ENCODE data around the gene BARD1. TPM values are rescaled to one million over a fixed set of nuclear protein-coding genes. Genes with fewer than 3 reads are reported as not detected.

BARD1 gene
- total and polyA plus RNA-seq, 2 of the 13 experiments (the other 11 are each of a cell fraction or from before 2014, with no cell fraction given) = 5.3 to 30.4 TPM

DNA sequence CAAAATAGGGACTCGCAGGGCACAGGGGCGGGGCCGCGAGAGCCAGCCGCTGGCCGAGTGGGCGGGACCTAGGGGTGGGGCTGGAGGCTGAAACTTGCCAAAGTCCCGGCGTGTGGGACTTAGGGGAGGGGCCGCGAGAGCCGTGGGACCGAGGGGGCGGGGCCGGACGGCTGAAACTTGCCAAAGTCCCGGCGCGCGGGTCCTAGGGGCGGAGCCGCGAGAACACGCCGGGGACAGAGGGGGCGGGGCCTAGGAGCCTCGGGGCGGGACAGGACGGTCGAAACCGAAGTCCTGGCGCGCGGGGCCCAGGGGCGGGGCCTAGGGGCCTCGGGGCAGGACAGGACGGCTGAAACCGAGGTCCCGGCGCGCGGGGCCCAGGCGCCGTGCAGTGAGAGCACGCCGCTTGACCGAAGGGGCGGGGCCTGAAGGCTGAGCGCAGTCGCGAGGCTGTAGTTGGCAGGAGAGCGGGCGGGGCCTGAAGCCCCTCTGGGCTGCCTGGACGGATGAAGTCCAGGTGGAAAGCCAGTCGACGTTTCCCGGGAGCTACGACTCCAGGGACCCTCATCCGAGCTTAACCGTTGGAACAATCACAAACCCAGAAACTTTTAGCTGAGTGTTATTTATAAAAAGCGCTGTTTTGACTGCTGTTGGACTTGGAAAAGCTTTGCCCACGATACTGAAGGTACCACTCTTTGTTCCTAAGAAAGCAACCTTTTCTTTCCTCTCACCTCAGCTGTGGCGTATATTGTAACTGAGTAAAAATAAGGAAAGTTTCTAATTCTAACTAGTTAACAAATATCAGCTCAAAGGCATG, 475 bp upstream of the BARD1 start (continued):
- TF ChIP-seq, protein P1, sequence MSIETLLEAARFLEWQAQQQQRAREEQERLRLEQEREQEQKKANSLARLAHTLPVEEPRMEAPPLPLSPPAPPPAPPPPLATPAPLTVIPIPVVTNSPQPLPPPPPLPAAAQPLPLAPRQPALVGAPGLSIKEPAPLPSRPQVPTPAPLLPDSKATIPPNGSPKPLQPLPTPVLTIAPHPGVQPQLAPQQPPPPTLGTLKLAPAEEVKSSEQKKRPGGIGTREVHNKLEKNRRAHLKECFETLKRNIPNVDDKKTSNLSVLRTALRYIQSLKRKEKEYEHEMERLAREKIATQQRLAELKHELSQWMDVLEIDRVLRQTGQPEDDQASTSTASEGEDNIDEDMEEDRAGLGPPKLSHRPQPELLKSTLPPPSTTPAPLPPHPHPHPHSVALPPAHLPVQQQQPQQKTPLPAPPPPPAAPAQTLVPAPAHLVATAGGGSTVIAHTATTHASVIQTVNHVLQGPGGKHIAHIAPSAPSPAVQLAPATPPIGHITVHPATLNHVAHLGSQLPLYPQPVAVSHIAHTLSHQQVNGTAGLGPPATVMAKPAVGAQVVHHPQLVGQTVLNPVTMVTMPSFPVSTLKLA (IDR thresholded peaks at IDR 0.05) = 0 out of 2 replicates have a peak, but pooled peaks have one; percentile 45
- TF ChIP-seq, protein P2, sequence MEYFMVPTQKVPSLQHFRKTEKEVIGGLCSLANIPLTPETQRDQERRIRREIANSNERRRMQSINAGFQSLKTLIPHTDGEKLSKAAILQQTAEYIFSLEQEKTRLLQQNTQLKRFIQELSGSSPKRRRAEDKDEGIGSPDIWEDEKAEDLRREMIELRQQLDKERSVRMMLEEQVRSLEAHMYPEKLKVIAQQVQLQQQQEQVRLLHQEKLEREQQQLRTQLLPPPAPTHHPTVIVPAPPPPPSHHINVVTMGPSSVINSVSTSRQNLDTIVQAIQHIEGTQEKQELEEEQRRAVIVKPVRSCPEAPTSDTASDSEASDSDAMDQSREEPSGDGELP (IDR thresholded peaks at IDR 0.05; ENCODE audit: borderline replicate concordance, low read depth) = peak; percentile 49; the same call in 1 of the 2 replicates
- TF ChIP-seq ZNF605 (CRISPR knock-in tag; IDR thresholded peaks at IDR 0.05) = no peak
- TF ChIP-seq ZNF552 (CRISPR knock-in tag; IDR thresholded peaks at IDR 0.05; ENCODE audit: borderline replicate concordance) = no peak; the same call in 1 of the 2 replicates
- TF ChIP-seq KAT2B (IDR thresholded peaks at IDR 0.05; ENCODE audit: borderline replicate concordance, low read depth, low read length) = no peak
- peak; percentile 3; the same call in 1 of the 2 replicates for TF ChIP-seq ZFY (CRISPR knock-in tag; IDR thresholded peaks at IDR 0.05)
- TF ChIP-seq, protein P3, sequence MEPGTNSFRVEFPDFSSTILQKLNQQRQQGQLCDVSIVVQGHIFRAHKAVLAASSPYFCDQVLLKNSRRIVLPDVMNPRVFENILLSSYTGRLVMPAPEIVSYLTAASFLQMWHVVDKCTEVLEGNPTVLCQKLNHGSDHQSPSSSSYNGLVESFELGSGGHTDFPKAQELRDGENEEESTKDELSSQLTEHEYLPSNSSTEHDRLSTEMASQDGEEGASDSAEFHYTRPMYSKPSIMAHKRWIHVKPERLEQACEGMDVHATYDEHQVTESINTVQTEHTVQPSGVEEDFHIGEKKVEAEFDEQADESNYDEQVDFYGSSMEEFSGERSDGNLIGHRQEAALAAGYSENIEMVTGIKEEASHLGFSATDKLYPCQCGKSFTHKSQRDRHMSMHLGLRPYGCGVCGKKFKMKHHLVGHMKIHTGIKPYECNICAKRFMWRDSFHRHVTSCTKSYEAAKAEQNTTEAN (CRISPR knock-in tag; conservative IDR thresholded peaks at IDR 0.05) = peak; percentile 60; the same call in 1 of the 2 replicates
- TF ChIP-seq, protein P4, sequence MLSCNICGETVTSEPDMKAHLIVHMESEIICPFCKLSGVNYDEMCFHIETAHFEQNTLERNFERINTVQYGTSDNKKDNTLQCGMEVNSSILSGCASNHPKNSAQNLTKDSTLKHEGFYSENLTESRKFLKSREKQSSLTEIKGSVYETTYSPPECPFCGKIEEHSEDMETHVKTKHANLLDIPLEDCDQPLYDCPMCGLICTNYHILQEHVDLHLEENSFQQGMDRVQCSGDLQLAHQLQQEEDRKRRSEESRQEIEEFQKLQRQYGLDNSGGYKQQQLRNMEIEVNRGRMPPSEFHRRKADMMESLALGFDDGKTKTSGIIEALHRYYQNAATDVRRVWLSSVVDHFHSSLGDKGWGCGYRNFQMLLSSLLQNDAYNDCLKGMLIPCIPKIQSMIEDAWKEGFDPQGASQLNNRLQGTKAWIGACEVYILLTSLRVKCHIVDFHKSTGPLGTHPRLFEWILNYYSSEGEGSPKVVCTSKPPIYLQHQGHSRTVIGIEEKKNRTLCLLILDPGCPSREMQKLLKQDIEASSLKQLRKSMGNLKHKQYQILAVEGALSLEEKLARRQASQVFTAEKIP (CRISPR knock-in tag; IDR thresholded peaks at IDR 0.05; ENCODE audit: borderline replicate concordance) = no peak
- TF ChIP-seq, protein P5, sequence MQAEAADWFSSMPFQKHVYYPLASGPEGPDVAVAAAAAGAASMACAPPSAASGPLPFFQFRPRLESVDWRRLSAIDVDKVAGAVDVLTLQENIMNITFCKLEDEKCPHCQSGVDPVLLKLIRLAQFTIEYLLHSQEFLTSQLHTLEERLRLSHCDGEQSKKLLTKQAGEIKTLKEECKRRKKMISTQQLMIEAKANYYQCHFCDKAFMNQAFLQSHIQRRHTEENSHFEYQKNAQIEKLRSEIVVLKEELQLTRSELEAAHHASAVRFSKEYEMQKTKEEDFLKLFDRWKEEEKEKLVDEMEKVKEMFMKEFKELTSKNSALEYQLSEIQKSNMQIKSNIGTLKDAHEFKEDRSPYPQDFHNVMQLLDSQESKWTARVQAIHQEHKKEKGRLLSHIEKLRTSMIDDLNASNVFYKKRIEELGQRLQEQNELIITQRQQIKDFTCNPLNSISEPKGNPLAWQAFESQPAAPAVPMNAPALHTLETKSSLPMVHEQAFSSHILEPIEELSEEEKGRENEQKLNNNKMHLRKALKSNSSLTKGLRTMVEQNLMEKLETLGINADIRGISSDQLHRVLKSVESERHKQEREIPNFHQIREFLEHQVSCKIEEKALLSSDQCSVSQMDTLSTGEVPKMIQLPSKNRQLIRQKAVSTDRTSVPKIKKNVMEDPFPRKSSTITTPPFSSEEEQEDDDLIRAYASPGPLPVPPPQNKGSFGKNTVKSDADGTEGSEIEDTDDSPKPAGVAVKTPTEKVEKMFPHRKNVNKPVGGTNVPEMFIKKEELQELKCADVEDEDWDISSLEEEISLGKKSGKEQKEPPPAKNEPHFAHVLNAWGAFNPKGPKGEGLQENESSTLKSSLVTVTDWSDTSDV (CRISPR knock-in tag; IDR thresholded peaks at IDR 0.05) = peak; percentile 93
- no peak; the same call in 1 of the 2 replicates for TF ChIP-seq ARHGAP35 (CRISPR knock-in tag; IDR thresholded peaks at IDR 0.05; ENCODE audit: borderline replicate concordance)
- TF ChIP-seq POGZ (CRISPR knock-in tag; IDR thresholded peaks at IDR 0.05) = peak; percentile 97
- TF ChIP-seq ARNTL (CRISPR knock-in tag; IDR thresholded peaks at IDR 0.05) = no peak
- TF ChIP-seq GABPA (IDR thresholded peaks at IDR 0.05; ENCODE audit: low read depth, low read length) = no peak
- no peak for TF ChIP-seq GABPA (CRISPR knock-in tag; IDR thresholded peaks at IDR 0.05; ENCODE audit: low read depth)
- TF ChIP-seq, protein P6, sequence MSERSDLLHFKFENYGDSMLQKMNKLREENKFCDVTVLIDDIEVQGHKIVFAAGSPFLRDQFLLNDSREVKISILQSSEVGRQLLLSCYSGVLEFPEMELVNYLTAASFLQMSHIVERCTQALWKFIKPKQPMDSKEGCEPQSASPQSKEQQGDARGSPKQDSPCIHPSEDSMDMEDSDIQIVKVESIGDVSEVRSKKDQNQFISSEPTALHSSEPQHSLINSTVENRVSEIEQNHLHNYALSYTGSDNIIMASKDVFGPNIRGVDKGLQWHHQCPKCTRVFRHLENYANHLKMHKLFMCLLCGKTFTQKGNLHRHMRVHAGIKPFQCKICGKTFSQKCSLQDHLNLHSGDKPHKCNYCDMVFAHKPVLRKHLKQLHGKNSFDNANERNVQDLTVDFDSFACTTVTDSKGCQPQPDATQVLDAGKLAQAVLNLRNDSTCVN (CRISPR knock-in tag; IDR thresholded peaks at IDR 0.05; ENCODE audit: borderline replicate concordance) = peak; percentile 72
- TF ChIP-seq, protein P7, sequence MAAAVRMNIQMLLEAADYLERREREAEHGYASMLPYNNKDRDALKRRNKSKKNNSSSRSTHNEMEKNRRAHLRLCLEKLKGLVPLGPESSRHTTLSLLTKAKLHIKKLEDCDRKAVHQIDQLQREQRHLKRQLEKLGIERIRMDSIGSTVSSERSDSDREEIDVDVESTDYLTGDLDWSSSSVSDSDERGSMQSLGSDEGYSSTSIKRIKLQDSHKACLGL (CRISPR knock-in tag; IDR thresholded peaks at IDR 0.05) = peak; percentile 63; the same call in 1 of the 2 replicates
- TF ChIP-seq FOSL2 (CRISPR knock-in tag; IDR thresholded peaks at IDR 0.05) = peak; percentile 25; the same call in 1 of the 2 replicates
- TF ChIP-seq NR2F6 (IDR thresholded peaks at IDR 0.05) = no peak
- peak; percentile 34; the same call in 1 of the 2 replicates for TF ChIP-seq NR2F6 (CRISPR knock-in tag; IDR thresholded peaks at IDR 0.05)
